GM12878 (cell line): Measurements from ENCODE around the gene ZNF692. TPM values are rescaled to one million over a fixed set of nuclear protein-coding genes. Genes with fewer than 3 reads are reported as not detected.
A peak's percentile ranks its signal among the peaks of the same experiment; 100 is the strongest.

Source experiments
- ATAC-seq: fragments of 200-7000 bp; cut with Tn5 transposase; 3 replicates; pipeline ENCODE4 v1.9.1; 2020; ENCODE audit warnings: mild to moderate bottlenecking, moderate library complexity
- BruUV-seq: library from RNA; stranded (reverse); fragments of 400-500 nt; replicated peaks from 2 replicates; lab custom pipeline; 2021; lab: Mats Ljungman, UMichigan
- CTCF ChIA-PET: fragments of 300-600 bp; sonication (Branson Sonifier 250); formaldehyde crosslinking; extraction: SDS; loops from one replicate; lab custom pipeline; 2021; ENCODE audit warnings: inconsistent platforms; lab: Yijun Ruan, JAX
- POLR2A ChIA-PET: fragments of 350-600 bp; formaldehyde crosslinking; extraction: SDS; loops from one replicate; lab custom pipeline; 2021; ENCODE audit warnings: inconsistent platforms; lab: Charles Lee
- RAD21 ChIA-PET: fragments of 300-600 bp; sonication (Branson Sonifier 250); formaldehyde crosslinking; loops from one replicate; lab custom pipeline; 2023; ENCODE audit warnings: antibody characterized with exemption; ENCODE audit not compliant: unreplicated experiment; lab: Charles Lee
- SMC1A ChIA-PET: fragments of 300-600 bp; sonication (Branson Sonifier 250); formaldehyde crosslinking; loops from one replicate; lab custom pipeline; 2023; ENCODE audit not compliant: unreplicated experiment, uncharacterized antibody; lab: Charles Lee
- DNase-seq: peaks from one replicate; pipeline ENCODE4 v3.0.0-alpha.2; 2011; ENCODE audit warnings: low read depth, low spot score
- FAIRE-seq: peaks from 3 replicates; lab custom pipeline; 2011; peaks lifted over from hg19 to GRCh38; lab: Jason Lieb, UNC
- H2AFZ ChIP-seq: 2 replicates; pipeline ENCODE4 v1.6.0; 2011; ENCODE audit warnings: low read depth, low read length, control low read depth; ENCODE audit not compliant: control insufficient read depth
- H3K27ac ChIP-seq: 2 replicates; pipeline ENCODE4 v1.5.1; 2011; ENCODE audit warnings: control low read depth; ENCODE audit not compliant: control insufficient read depth, insufficient read depth
- H3K27me3 ChIP-seq, 2 experiments: replicated peaks in 1 of 2; 2 replicates each; pipeline versions ENCODE4 v1.6.0 to v1.6.1; 2011; ENCODE audit warnings: low read length in 1 of 2; ENCODE audit not compliant: control insufficient read depth in 2 of 2, insufficient read depth in 2 of 2
- H3K36me3 ChIP-seq, 2 experiments: 2 replicates each; pipeline ENCODE4 v1.5.1; 2011; ENCODE audit warnings: low read length in 1 of 2; ENCODE audit not compliant: control insufficient read depth in 2 of 2, insufficient read depth in 2 of 2
- H3K4me1 ChIP-seq: 2 replicates; pipeline ENCODE4 v1.6.1; 2011; ENCODE audit warnings: mild to moderate bottlenecking, low read length, moderate library complexity, mixed read lengths; ENCODE audit not compliant: control insufficient read depth, insufficient read depth
- H3K4me2 ChIP-seq: 2 replicates; pipeline ENCODE4 v1.6.0; 2011; ENCODE audit warnings: control low read depth; ENCODE audit not compliant: control insufficient read depth, insufficient read depth
- H3K4me3 ChIP-seq: fragments of 200-600 bp; sonication (generic); 2 replicates; pipeline ENCODE4 v1.5.1; 2016
- H3K79me2 ChIP-seq: 2 replicates; pipeline ENCODE4 v1.6.0; 2011; ENCODE audit warnings: low read length; ENCODE audit not compliant: control insufficient read depth, insufficient read depth
- H3K9ac ChIP-seq: 2 replicates; pipeline ENCODE4 v1.8.0; 2011; ENCODE audit warnings: low read length, control low read depth, mixed read lengths; ENCODE audit not compliant: control insufficient read depth, insufficient read depth
- H3K9me3 ChIP-seq: replicated peaks from 3 replicates; pipeline ENCODE4 v1.5.1; 2011; ENCODE audit warnings: mild to moderate bottlenecking, low read length; ENCODE audit not compliant: control insufficient read depth, insufficient read depth
- H4K20me1 ChIP-seq: 2 replicates; pipeline ENCODE4 v1.6.0; 2011; ENCODE audit not compliant: control insufficient read depth, insufficient read depth
- ATF3 ChIP-seq: IDR thresholded peaks from 2 replicates; pipeline ENCODE4 v1.6.1; 2011; ENCODE audit warnings: low read depth, mild to moderate bottlenecking, low read length, moderate library complexity, borderline replicate concordance; ENCODE audit errors: extremely low read depth
- BRCA1 ChIP-seq: IDR thresholded peaks from 2 replicates; pipeline ENCODE4 v1.6.1; 2011; ENCODE audit warnings: low read depth, low read length, improper control_type of control experiment
- CBX3 ChIP-seq: fragments of 200-600 bp; sonication (generic); IDR thresholded peaks from 2 replicates; pipeline ENCODE4 v1.6.1; 2016; ENCODE audit warnings: low read depth, borderline replicate concordance
- CBX5 ChIP-seq: sonication (generic); IDR thresholded peaks from 2 replicates; pipeline ENCODE4 v1.6.1; 2016; ENCODE audit warnings: low read depth, moderate library complexity, mild to moderate bottlenecking, inconsistent platforms
- CEBPB ChIP-seq, 2 experiments: fragments of 150-350 bp in 1 of 2; IDR thresholded peaks; 2 replicates each; pipeline ENCODE4 v1.6.1; 2012 to 2014; ENCODE audit warnings: low read depth in 2 of 2, low read length in 2 of 2, borderline replicate concordance in 1 of 2, inconsistent platforms in 1 of 2
- CREM ChIP-seq: IDR thresholded peaks from 2 replicates; pipeline ENCODE4 v1.6.1; 2014; ENCODE audit warnings: antibody characterized with exemption, low read depth
- EED ChIP-seq: sonication (generic); IDR thresholded peaks from 2 replicates; pipeline ENCODE4 v1.6.1; 2016; ENCODE audit warnings: antibody characterized with exemption, low read depth
- EP300 ChIP-seq, 2 experiments: fragments of 150-350 bp in 1 of 2; IDR thresholded peaks; 2 replicates each; pipeline ENCODE4 v1.6.1; 2011 to 2012; ENCODE audit warnings: low read depth in 2 of 2, low read length in 2 of 2, borderline replicate concordance in 1 of 2, improper control_type of control experiment in 1 of 2, inconsistent platforms in 1 of 2; ENCODE audit not compliant: control insufficient read depth in 1 of 2
- HCFC1 ChIP-seq: fragments of 150-350 bp; IDR thresholded peaks from 2 replicates; pipeline ENCODE4 v1.6.1; 2014; ENCODE audit warnings: low read length
- HDAC2 ChIP-seq: fragments of 200-600 bp; sonication (generic); IDR thresholded peaks from 2 replicates; pipeline ENCODE4 v1.6.1; 2017
- MEF2A ChIP-seq: IDR thresholded peaks from 2 replicates; pipeline ENCODE4 v1.6.1; 2011; ENCODE audit warnings: low read depth, mild to moderate bottlenecking, low read length, moderate library complexity; ENCODE audit not compliant: insufficient read depth
- MEF2B ChIP-seq: fragments of 450-650 bp; IDR thresholded peaks from 2 replicates; pipeline ENCODE4 v1.6.1; 2018; ENCODE audit warnings: mild to moderate bottlenecking, moderate library complexity; ENCODE audit not compliant: partially characterized antibody, poor library complexity, severe bottlenecking
- MTA2 ChIP-seq: fragments of 450-650 bp; IDR thresholded peaks from 2 replicates; pipeline ENCODE4 v1.6.1; 2016; ENCODE audit warnings: low read depth, mild to moderate bottlenecking, moderate library complexity
- NFYB ChIP-seq: IDR thresholded peaks from 2 replicates; pipeline ENCODE4 v1.6.1; 2011; ENCODE audit warnings: low read depth, mild to moderate bottlenecking, low read length, improper control_type of control experiment, moderate library complexity; ENCODE audit not compliant: insufficient read depth
- POLR2AphosphoS2 ChIP-seq: IDR thresholded peaks from 2 replicates; pipeline ENCODE4 v1.6.1; 2011; ENCODE audit warnings: low read depth, mild to moderate bottlenecking, low read length, improper control_type of control experiment, moderate library complexity
- POU2F2 ChIP-seq: IDR thresholded peaks from 3 replicates; pipeline ENCODE4 v1.6.1; 2011; ENCODE audit warnings: low read depth, mild to moderate bottlenecking, low read length, borderline replicate concordance
- RCOR1 ChIP-seq: conservative IDR thresholded peaks from 2 replicates; pipeline ENCODE4 v1.6.1; 2012; ENCODE audit warnings: low read depth, low read length, improper control_type of control experiment
- STAT1 ChIP-seq: fragments of 450-650 bp; conservative IDR thresholded peaks from 2 replicates; pipeline ENCODE4 v1.6.1; 2014; ENCODE audit warnings: antibody characterized with exemption, mild to moderate bottlenecking
- SUZ12 ChIP-seq: fragments of 200-600 bp; sonication (generic); IDR thresholded peaks from one replicate; pipeline ENCODE4 v1.6.1; 2018; ENCODE audit warnings: antibody characterized with exemption, mild to moderate bottlenecking; ENCODE audit not compliant: unreplicated experiment
- TARDBP ChIP-seq: IDR thresholded peaks from 2 replicates; pipeline ENCODE4 v1.6.1; 2016; ENCODE audit warnings: borderline replicate concordance
- WRNIP1 ChIP-seq: IDR thresholded peaks from 2 replicates; pipeline ENCODE4 v1.6.1; 2011; ENCODE audit warnings: low read depth, low read length, improper control_type of control experiment, borderline replicate concordance
- ZBTB33 ChIP-seq: fragments of 450-650 bp; IDR thresholded peaks from 2 replicates; pipeline ENCODE4 v1.6.1; 2017; ENCODE audit warnings: mild to moderate bottlenecking
- ZZZ3 ChIP-seq: IDR thresholded peaks from 2 replicates; pipeline ENCODE4 v1.6.1; 2011; ENCODE audit warnings: low read depth; ENCODE audit not compliant: control insufficient read depth, insufficient read length
- WGBS: methylation state at CpG from one replicate; pipeline ENCODE4 v1.1.6; 2016; ENCODE audit warnings: low lambda C conversion rate; ENCODE audit not compliant: insufficient replicate concordance, insufficient coverage; ENCODE audit errors: missing lambda C conversion rate; 5-methylcytosine and 5-hydroxymethylcytosine counted together
- in situ Hi-C: fragments of 300-500 bp; cut with MboI; formaldehyde crosslinking; loops from 9 replicates; pipeline ENCODE4 v1.14.3; 2018; ENCODE audit warnings: mixed read lengths
- intact Hi-C: fragments of 100-400 bp; cut with micrococcal nuclease; formaldehyde crosslinking; loops from one replicate; pipeline ENCODE4 v1.14.2; 2022; ENCODE audit not compliant: unreplicated experiment
- polyA plus RNA-seq, 11 experiments: library from polyadenylated mRNA; depleted of rRNA in 4 of 11; unstranded in 6 of 11; stranded (reverse) in 5 of 11; fragments of >200 nt; fragmentation: Nextera tagmentation in 4 of 11; fragmentation: Illumina TruSeq in 1 of 11; extraction: Ambion mirVana in 4 of 11; extraction: Trizol in 1 of 11; gene quantifications; 1 replicate in 1 of 11; 2 replicates in 10 of 11; pipeline versions ENCODE4 v1.2.1 to v1.2.3, GENCODE V29; 2011 to 2016; ENCODE audit warnings: inconsistent platforms in 2 of 11, missing spikeins in 2 of 11, low read depth in 1 of 11
- total RNA-seq, 4 experiments: library from RNA; depleted of rRNA in 3 of 4; stranded (reverse); fragments of >200 nt in 3 of 4; fragmentation: Illumina TruSeq in 1 of 4; extraction: Trizol in 1 of 4; gene quantifications; 2 replicates each; pipeline versions ENCODE4 v1.2.1 to v1.2.3, GENCODE V29; 2013 to 2021

Gene ZNF692
- total and polyA plus RNA-seq, 10 of the 15 experiments (the other 5 are each of a cell fraction or from before 2014, with no cell fraction given): 5.3 to 76.6 (median 36.9) TPM

- Histone ChIP-seq H4K20me1 (no peaks in the 10 kb centered on the region), H3K36me3 (no peaks in the 10 kb centered on the region), H3K79me2 (no peaks in the 10 kb centered on the region), H3K27ac (peak overlapping the region; percentile 85), H3K4me3 (peak overlapping the region; percentile 65), H3K27me3 (no peaks in the 10 kb centered on the region), H2AFZ (no peak overlapping the region; the same call in 1 of the 2 replicates), H3K4me2 (peak overlapping the region; percentile 90), H3K4me1 (peaks cover 4% of the 10 kb centered on the region; the same call in 1 of the 2 replicates), H3K9me3 (no peaks in the 10 kb centered on the region), H3K9ac (peak overlapping the region; percentile 87; the same call in 1 of the 2 replicates)
- WGBS: 1% methylated on average over 23 of the region's 23 CpGs
- in situ Hi-C loops (no loop called here), intact Hi-C loops (loop anchor here (1.0 kb wide), 4 partner anchors 15 to 48 kb away; partner anchors contain the start of genes PGBD2, ZNF672 and ZNF692)
- ATAC-seq (peak; percentile 79), DNase-seq (peak; percentile 86), FAIRE-seq (no peak)
- ChIA-PET CTCF (interaction anchor here (1.0 to 3.3 kb wide), 11 partner anchors 9 to 631 kb away, joined by 3 to 27 read pairs (median 5); partner anchors contain the start of genes PGBD2, SH3BP5L and ZNF692), SMC1A (interaction anchor here (0.8 to 3.9 kb wide), 13 partner anchors 7 to 624 kb away, joined by 3 to 24 read pairs (median 4); partner anchors contain the start of genes SH3BP5L, ZNF672 and ZNF692), RAD21 (interaction anchor here (1.0 to 2.5 kb wide), 8 partner anchors 11 to 48 kb away, joined by 5 to 12 read pairs (median 8); partner anchors contain the start of genes PGBD2, SH3BP5L, ZNF672 and ZNF692), POLR2A (interaction anchor here (1.0 to 2.4 kb wide), 8 partner anchors 9 to 47 kb away, joined by 3 to 22 read pairs (median 9); partner anchors contain the start of genes SH3BP5L, ZNF672 and ZNF692)
- no TSS peak for BruUV-seq
- TF ChIP-seq MEF2B (no peak), STAT1 (no peak), BRCA1 (no peak), WRNIP1 (no peak), CREM (peak; percentile 92), CBX3 (no peak), ATF3 (no peak), CEBPB (IDR thresholded peaks at IDR 0.05; ENCODE audit: borderline replicate concordance in 1 of 2, low read depth in 2 of 2, low read length in 2 of 2) (peak in 1 of 2 experiments; percentile 91; a peak in 1 of 4 replicates), EED (peak; percentile 96), TARDBP (peak; percentile 96), EP300 (IDR thresholded peaks at IDR 0.05; ENCODE audit: borderline replicate concordance in 1 of 2, control insufficient read depth in 1 of 2, low read depth in 2 of 2, low read length in 2 of 2) (no peak), MTA2 (peak; percentile 55), SUZ12 (no peak), HCFC1 (no peak), HDAC2 (no peak), NFYB (peak; percentile 47; the same call in 1 of the 2 replicates), ZZZ3 (no peak), MEF2A (no peak), POLR2AphosphoS2 (no peak), CBX5 (peak; percentile 80), ZBTB33 (no peak; the same call in 1 of the 2 replicates), POU2F2 (no peak), RCOR1 (no peak; the same call in 1 of the 2 replicates)
Measured at GRCh38 chr1:248873993-248874533, 15.2 kb upstream of the ZNF692 start.
